ENCODE data around the gene GTF2A1L.

- TF ChIP-seq CTCF (IDR thresholded peaks at IDR 0.05) (no peak), EP300 (IDR thresholded peaks at IDR 0.05) (no peak), POLR2A (IDR thresholded peaks at IDR 0.05) (no peak)
Observed at GRCh38 chr2:48691935-48692691, 74.5 kb downstream of the GTF2A1L start.
